Gastrocnemius medialis (tissue), 4 donors: ENCODE data around the gene AP3M1.

Experiments used
- POLR2A ChIP-seq, 2 donors: fragments of 450-650 bp; IDR thresholded peaks; one replicate each; pipeline ENCODE4 v1.6.1; 2017; ENCODE audit warnings: antibody characterized with exemption in 2 of 2, mild to moderate bottlenecking in 2 of 2, moderate library complexity in 2 of 2
- TF ChIP-seq, protein P1 (sequence below), 5 experiments: fragments of 450-650 bp in 3 of 5; fragments of 200-600 bp in 2 of 5; sonication (generic) in 2 of 5; IDR thresholded peaks in 4 of 5; conservative IDR thresholded peaks in 1 of 5; 1 replicate in 4 of 5; 2 replicates in 1 of 5; pipeline ENCODE4 v1.5.1; 2016 to 2019; ENCODE audit warnings: antibody characterized with exemption in 5 of 5, mild to moderate bottlenecking in 3 of 5, moderate library complexity in 3 of 5

DNA sequence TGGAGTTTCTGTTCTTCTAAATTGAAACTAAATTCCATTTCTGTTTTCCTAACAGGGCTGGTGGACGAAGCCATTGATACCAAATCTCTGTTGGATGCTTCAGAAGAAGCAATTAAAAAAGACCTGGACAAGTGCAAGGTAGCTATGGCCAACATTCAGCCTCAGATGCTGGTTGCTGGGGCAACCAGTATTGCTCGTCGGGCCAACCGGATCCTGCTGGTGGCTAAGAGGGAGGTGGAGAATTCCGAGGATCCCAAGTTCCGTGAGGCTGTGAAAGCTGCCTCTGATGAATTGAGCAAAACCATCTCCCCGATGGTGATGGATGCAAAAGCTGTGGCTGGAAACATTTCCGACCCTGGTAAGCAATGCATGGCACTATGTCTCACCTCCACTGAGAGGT lies 45.6 kb downstream of the AP3M1 start:
- TF ChIP-seq, protein P1, sequence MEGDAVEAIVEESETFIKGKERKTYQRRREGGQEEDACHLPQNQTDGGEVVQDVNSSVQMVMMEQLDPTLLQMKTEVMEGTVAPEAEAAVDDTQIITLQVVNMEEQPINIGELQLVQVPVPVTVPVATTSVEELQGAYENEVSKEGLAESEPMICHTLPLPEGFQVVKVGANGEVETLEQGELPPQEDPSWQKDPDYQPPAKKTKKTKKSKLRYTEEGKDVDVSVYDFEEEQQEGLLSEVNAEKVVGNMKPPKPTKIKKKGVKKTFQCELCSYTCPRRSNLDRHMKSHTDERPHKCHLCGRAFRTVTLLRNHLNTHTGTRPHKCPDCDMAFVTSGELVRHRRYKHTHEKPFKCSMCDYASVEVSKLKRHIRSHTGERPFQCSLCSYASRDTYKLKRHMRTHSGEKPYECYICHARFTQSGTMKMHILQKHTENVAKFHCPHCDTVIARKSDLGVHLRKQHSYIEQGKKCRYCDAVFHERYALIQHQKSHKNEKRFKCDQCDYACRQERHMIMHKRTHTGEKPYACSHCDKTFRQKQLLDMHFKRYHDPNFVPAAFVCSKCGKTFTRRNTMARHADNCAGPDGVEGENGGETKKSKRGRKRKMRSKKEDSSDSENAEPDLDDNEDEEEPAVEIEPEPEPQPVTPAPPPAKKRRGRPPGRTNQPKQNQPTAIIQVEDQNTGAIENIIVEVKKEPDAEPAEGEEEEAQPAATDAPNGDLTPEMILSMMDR (IDR thresholded peaks at IDR 0.05 in 4 of 5, conservative IDR thresholded peaks at IDR 0.05 in 1 of 5): no peak
- no peak for TF ChIP-seq POLR2A (IDR thresholded peaks at IDR 0.05)
